HepG2 (cell line): ENCODE results near the gene ERCC4. TPM values are rescaled to one million over a fixed set of nuclear protein-coding genes. Genes with fewer than 3 reads are reported as not detected.

ENCODE experiments used
- ATAC-seq: fragments of 200-7000 bp; cut with Tn5 transposase; 3 replicates; pipeline ENCODE4 v1.9.1; 2020; ENCODE audit warnings: mild to moderate bottlenecking, moderate library complexity
- BruUV-seq: library from RNA; stranded (reverse); fragments of 400-500 nt; replicated peaks from 2 replicates; lab custom pipeline; 2021; lab: Mats Ljungman, UMichigan
- CTCF ChIA-PET: fragments of 300-600 bp; formaldehyde crosslinking; extraction: SDS; loops from one replicate; lab custom pipeline; 2021; ENCODE audit warnings: low total read pairs, inconsistent platforms, low intra/inter-chr PET ratio; lab: Yijun Ruan, JAX
- POLR2A ChIA-PET: fragments of 350-600 bp; sonication (Branson Sonifier 250); formaldehyde crosslinking; loops from one replicate; lab custom pipeline; 2020; ENCODE audit warnings: antibody characterized with exemption, inconsistent platforms; lab: Yijun Ruan, JAX
- DNase-seq: peaks from one replicate; pipeline ENCODE4 v3.0.0-alpha.2; 2015; ENCODE audit warnings: low spot score
- FAIRE-seq: peaks from 3 replicates; lab custom pipeline; 2011; peaks lifted over from hg19 to GRCh38; lab: Jason Lieb, UNC
- H2AFZ ChIP-seq: one replicate; pipeline ENCODE4 v1.6.1; 2011; ENCODE audit warnings: low read length, inconsistent platforms
- H3K27ac ChIP-seq: fragments of 300-600 bp; 3 replicates; pipeline ENCODE4 v1.8.0; 2011; ENCODE audit warnings: mixed run types, mild to moderate bottlenecking, mixed read lengths, low read length, inconsistent platforms; ENCODE audit not compliant: insufficient read depth; ENCODE audit errors: extremely low read length
- H3K27me3 ChIP-seq, 2 experiments: fragments of 200-600 bp in 1 of 2; 2 replicates in 1 of 2; 3 replicates in 1 of 2; pipeline versions ENCODE4 v1.6.0 to v1.8.0; 2011; ENCODE audit warnings: low read length in 2 of 2, mild to moderate bottlenecking in 2 of 2, moderate library complexity in 2 of 2, inconsistent platforms in 1 of 2; ENCODE audit not compliant: insufficient read depth in 2 of 2, control insufficient read depth in 1 of 2
- H3K36me3 ChIP-seq, 2 experiments: fragments of 200-600 bp in 1 of 2; replicated peaks in 1 of 2; 2 replicates in 1 of 2; 3 replicates in 1 of 2; pipeline versions ENCODE4 v1.5.1 to v1.8.0; 2011; ENCODE audit warnings: low read length in 2 of 2, inconsistent platforms in 1 of 2; ENCODE audit not compliant: insufficient read depth in 2 of 2, control insufficient read depth in 1 of 2
- H3K4me1 ChIP-seq: 2 replicates; pipeline ENCODE4 v1.5.1; 2012; ENCODE audit warnings: low read length, inconsistent platforms; ENCODE audit not compliant: insufficient read depth
- H3K4me2 ChIP-seq: 2 replicates; pipeline ENCODE4 v1.6.0; 2011; ENCODE audit warnings: low read depth, low read length, inconsistent platforms
- H3K4me3 ChIP-seq, 3 experiments: fragments of 200-600 bp in 1 of 3; sonication (generic), shearing (Covaris generic) in 1 of 3; replicated peaks in 1 of 3; 2 replicates each; pipeline ENCODE4 v1.5.1; 2011 to 2016; ENCODE audit warnings: low read length in 3 of 3, inconsistent platforms in 2 of 3, low read depth in 2 of 3, mild to moderate bottlenecking in 2 of 3, control low read depth in 1 of 3, mixed read lengths in 1 of 3; ENCODE audit not compliant: insufficient read depth in 1 of 3
- H3K79me2 ChIP-seq: one replicate; pipeline ENCODE4 v1.6.1; 2011; ENCODE audit warnings: low read length, inconsistent platforms; ENCODE audit not compliant: insufficient read depth
- H3K9ac ChIP-seq: 2 replicates; pipeline ENCODE4 v1.6.0; 2011; ENCODE audit warnings: mild to moderate bottlenecking, low read depth, low read length, inconsistent platforms; ENCODE audit not compliant: insufficient read depth
- H3K9me3 ChIP-seq: 2 replicates; pipeline ENCODE4 v1.5.1; 2012; ENCODE audit warnings: mild to moderate bottlenecking, low read length
- H4K20me1 ChIP-seq: 2 replicates; pipeline ENCODE4 v1.6.0; 2011; ENCODE audit warnings: inconsistent platforms, mild to moderate bottlenecking, low read length, moderate library complexity; ENCODE audit not compliant: insufficient read depth
- CREB1 ChIP-seq, 2 experiments: fragments of 450-650 bp in 1 of 2; IDR thresholded peaks; 2 replicates each; pipeline ENCODE4 v1.6.1; 2016 to 2017; ENCODE audit warnings: control low read depth in 1 of 2, mild to moderate bottlenecking in 1 of 2, missing compliant biosample characterization in 1 of 2, missing genetic modification characterization in 1 of 2
- HMG20B ChIP-seq: conservative IDR thresholded peaks from 2 replicates; pipeline ENCODE4 v1.6.1; 2016; ENCODE audit warnings: missing genetic modification reagents, missing compliant biosample characterization
- HNRNPUL1 ChIP-seq: fragments of 200-400 bp; formaldehyde crosslinking; IDR thresholded peaks from 2 replicates; pipeline ENCODE4 v1.6.1; 2017; ENCODE audit warnings: low read depth, mild to moderate bottlenecking, low read length, moderate library complexity
- KDM5B ChIP-seq: sonication (generic); formaldehyde crosslinking; IDR thresholded peaks from 2 replicates; pipeline ENCODE4 v1.4.0; 2020; ENCODE audit warnings: missing genetic modification reagents, mild to moderate bottlenecking, borderline replicate concordance
- NFIB ChIP-seq: sonication (generic); formaldehyde crosslinking; IDR thresholded peaks from 2 replicates; pipeline ENCODE4 v1.9.0; 2021; ENCODE audit warnings: missing genetic modification reagents, mild to moderate bottlenecking, borderline replicate concordance
- NFYC ChIP-seq: IDR thresholded peaks from 2 replicates; pipeline ENCODE4 v1.6.1; 2016; ENCODE audit warnings: missing genetic modification reagents, missing compliant biosample characterization
- RBM22 ChIP-seq: fragments of 200-400 bp; formaldehyde crosslinking; optimal IDR thresholded peaks from 2 replicates; pipeline ENCODE3; 2017; ENCODE audit warnings: mild to moderate bottlenecking, low read length, moderate library complexity
- SETDB1 ChIP-seq: sonication (generic); formaldehyde crosslinking; IDR thresholded peaks from 2 replicates; pipeline ENCODE4 v1.5.1; 2020; ENCODE audit warnings: missing genetic modification reagents, mild to moderate bottlenecking, borderline replicate concordance
- ZFP62 ChIP-seq: sonication (generic); formaldehyde crosslinking; IDR thresholded peaks from 2 replicates; pipeline ENCODE4 v1.4.0; 2020; ENCODE audit warnings: missing genetic modification reagents
- ZNF234 ChIP-seq: sonication (generic); formaldehyde crosslinking; conservative IDR thresholded peaks from 2 replicates; pipeline ENCODE4 v1.5.1; 2020; ENCODE audit warnings: mild to moderate bottlenecking, missing genetic modification reagents
- ZNF468 ChIP-seq: sonication (generic); formaldehyde crosslinking; IDR thresholded peaks from 2 replicates; pipeline ENCODE4 v1.8.0; 2022; ENCODE audit warnings: mild to moderate bottlenecking, moderate library complexity, missing genetic modification reagents
- ZNF839 ChIP-seq: sonication (generic); formaldehyde crosslinking; IDR thresholded peaks from 2 replicates; pipeline ENCODE4 v1.4.0; 2020; ENCODE audit warnings: missing genetic modification reagents, mild to moderate bottlenecking, borderline replicate concordance
- ZSCAN9 ChIP-seq: IDR thresholded peaks from 2 replicates; pipeline ENCODE4 v1.6.1; 2016; ENCODE audit warnings: borderline replicate concordance
- WGBS: methylation state at CpG from one replicate; pipeline ENCODE4 v1.1.6; 2017; ENCODE audit warnings: low lambda C conversion rate; 5-methylcytosine and 5-hydroxymethylcytosine counted together
- in situ Hi-C: cut with HindIII; loops from 2 replicates; pipeline ENCODE4 v1.10.0; 2017; ENCODE audit warnings: low pct_unique_long_range_greater_than_20kb; ENCODE audit not compliant: extremely low pct_ligation_motif_present
- intact Hi-C: fragments of 100-400 bp; cut with micrococcal nuclease; formaldehyde crosslinking; loops from one replicate; pipeline ENCODE4 v1.10.0; 2022; ENCODE audit not compliant: unreplicated experiment
- polyA plus RNA-seq, 8 experiments: library from polyadenylated mRNA; depleted of rRNA in 3 of 8; stranded (reverse) in 7 of 8; unstranded in 1 of 8; fragments of >200 nt; fragmentation: Illumina TruSeq in 4 of 8; extraction: Trizol in 4 of 8; gene quantifications; 2 replicates each; pipeline versions ENCODE4 v1.2.1 to v1.2.3, GENCODE V29; 2011 to 2016; ENCODE audit warnings: low read depth in 4 of 8, missing spikeins in 1 of 8, mixed read lengths in 1 of 8; ENCODE audit not compliant: insufficient read depth in 1 of 8
- total RNA-seq, 5 experiments: library from RNA; depleted of rRNA; stranded (reverse); fragments of >200 nt; fragmentation: Illumina TruSeq; extraction: Trizol; gene quantifications; 2 replicates each; pipeline ENCODE4 v1.2.3, GENCODE V29; 2016; ENCODE audit warnings: low read depth in 1 of 5
- TF ChIP-seq, protein P1 (sequence below): sonication (generic); formaldehyde crosslinking; IDR thresholded peaks from 2 replicates; pipeline ENCODE4 v1.8.1; 2022; ENCODE audit warnings: low read depth, mild to moderate bottlenecking, missing genetic modification reagents

The ERCC4 gene
- total and polyA plus RNA-seq, 2 of the 13 experiments (the other 11 are each of a cell fraction or from before 2014, with no cell fraction given), result 5.4 to 15.2 TPM

- no peak for TF ChIP-seq ZFP62 (CRISPR knock-in tag)
These were observed 48.9 kb downstream of the ERCC4 start (continued) for GRCh38 chr16:13968835-13969234.

DNA sequence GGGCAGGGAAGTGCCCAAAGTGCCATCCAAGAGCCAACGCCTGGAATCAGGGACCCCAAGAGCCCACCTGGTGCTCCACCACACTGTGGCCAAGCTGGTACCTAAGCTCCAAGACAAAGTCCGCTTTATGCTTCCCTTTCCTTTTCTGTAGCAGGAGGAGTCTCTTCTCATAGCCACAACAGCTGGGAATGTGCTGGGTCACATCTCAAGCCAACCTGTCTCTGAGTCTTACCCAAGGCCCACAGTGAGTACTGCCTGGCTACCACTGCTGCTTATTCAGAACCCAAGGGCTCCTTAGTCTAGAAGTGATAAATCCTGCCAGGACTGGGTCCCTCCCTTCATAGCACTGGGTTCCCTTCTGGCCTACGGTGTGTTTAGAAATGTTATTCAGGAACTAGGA lies 49.8 kb downstream of the ERCC4 start:
- intact Hi-C loops, result no loop called here
- CTCF ChIA-PET, result no interaction called here
- no peaks in the 10 kb centered on the region for H3K9me3 ChIP-seq
- no peak for TF ChIP-seq ZNF468 (CRISPR knock-in tag)
- no peak for TF ChIP-seq ZSCAN9 (CRISPR knock-in tag)
- no peak for TF ChIP-seq HNRNPUL1
- no peak for TF ChIP-seq NFIB (CRISPR knock-in tag)
- no peak for TF ChIP-seq CREB1 (IDR thresholded peaks at IDR 0.05)
- no peak for TF ChIP-seq CREB1 (CRISPR knock-in tag; IDR thresholded peaks at IDR 0.05)
- no peak for TF ChIP-seq RBM22
- no peak for TF ChIP-seq HMG20B (CRISPR knock-in tag)
- no peak for TF ChIP-seq ZNF839 (CRISPR knock-in tag)
- TF ChIP-seq, protein P1, sequence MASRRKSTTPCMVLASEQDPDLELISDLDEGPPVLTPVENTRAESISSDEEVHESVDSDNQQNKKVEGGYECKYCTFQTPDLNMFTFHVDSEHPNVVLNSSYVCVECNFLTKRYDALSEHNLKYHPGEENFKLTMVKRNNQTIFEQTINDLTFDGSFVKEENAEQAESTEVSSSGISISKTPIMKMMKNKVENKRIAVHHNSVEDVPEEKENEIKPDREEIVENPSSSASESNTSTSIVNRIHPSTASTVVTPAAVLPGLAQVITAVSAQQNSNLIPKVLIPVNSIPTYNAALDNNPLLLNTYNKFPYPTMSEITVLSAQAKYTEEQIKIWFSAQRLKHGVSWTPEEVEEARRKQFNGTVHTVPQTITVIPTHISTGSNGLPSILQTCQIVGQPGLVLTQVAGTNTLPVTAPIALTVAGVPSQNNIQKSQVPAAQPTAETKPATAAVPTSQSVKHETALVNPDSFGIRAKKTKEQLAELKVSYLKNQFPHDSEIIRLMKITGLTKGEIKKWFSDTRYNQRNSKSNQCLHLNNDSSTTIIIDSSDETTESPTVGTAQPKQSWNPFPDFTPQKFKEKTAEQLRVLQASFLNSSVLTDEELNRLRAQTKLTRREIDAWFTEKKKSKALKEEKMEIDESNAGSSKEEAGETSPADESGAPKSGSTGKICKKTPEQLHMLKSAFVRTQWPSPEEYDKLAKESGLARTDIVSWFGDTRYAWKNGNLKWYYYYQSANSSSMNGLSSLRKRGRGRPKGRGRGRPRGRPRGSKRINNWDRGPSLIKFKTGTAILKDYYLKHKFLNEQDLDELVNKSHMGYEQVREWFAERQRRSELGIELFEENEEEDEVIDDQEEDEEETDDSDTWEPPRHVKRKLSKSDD (CRISPR knock-in tag), result no peak
- no peak for TF ChIP-seq KDM5B
- no peak for TF ChIP-seq NFYC (CRISPR knock-in tag)
- TF ChIP-seq SETDB1 (CRISPR knock-in tag), result no peak
- no peak for TF ChIP-seq ZNF234
- TF ChIP-seq, all 625 proteins: peak for 0
- H3K9ac ChIP-seq, result no peak overlapping the region
- H3K36me3 ChIP-seq, result no peaks in the 10 kb centered on the region
- ATAC-seq (no peak; the same call in 2 of the 3 replicates), DNase-seq (no peak), FAIRE-seq (no peak)
- no TSS peak for BruUV-seq
- no peak overlapping the region for H3K27ac ChIP-seq
- POLR2A ChIA-PET, result no interaction called here
- in situ Hi-C loops, result no loop called here
- H2AFZ ChIP-seq, result no peak overlapping the region
- no peak overlapping the region for H3K4me2 ChIP-seq
- WGBS, result 39% methylated on average over 3 of the region's 3 CpGs
- H3K4me3 ChIP-seq, result no peak overlapping the region
- H3K4me1 ChIP-seq, result no peaks in the 10 kb centered on the region
- no peaks in the 10 kb centered on the region for H3K79me2 ChIP-seq
- H3K27me3 ChIP-seq, result no peaks in the 10 kb centered on the region; a peak in 1 of 5 replicates
- no peaks in the 10 kb centered on the region for H4K20me1 ChIP-seq
